ENCODE results near the gene RPRD1B.

The RPRD1B gene

DNA sequence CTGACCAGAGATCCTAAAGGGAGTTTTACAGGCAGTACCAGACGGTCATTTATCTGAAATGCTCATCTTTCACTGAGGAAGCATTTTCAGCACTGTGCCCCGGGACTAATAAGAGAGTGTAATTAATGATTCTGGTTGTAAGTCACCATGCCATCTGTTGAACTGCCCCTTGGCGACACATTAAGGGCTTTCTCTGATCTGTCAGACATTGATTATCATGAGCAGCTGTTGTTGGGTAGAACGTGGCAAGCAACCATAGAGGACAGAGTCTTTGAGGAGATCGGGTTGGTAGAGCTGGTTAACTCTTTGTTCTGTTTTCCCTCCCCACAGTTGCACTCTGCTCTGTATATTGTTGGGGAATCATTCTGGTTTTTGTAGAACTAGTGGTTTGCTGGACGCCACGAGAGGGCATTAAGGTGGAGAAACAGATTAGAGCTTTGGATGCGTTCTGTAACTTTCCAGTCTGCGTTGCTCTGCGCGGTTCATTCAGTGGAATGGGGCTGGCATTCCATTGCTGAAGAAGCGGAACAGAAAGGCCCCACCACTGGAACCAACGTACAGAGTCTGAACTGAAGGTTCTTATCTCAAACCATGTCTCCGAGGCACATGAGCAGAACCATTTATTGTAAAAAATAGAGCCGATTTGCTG lies 34.3 kb downstream of the RPRD1B start:
- TF ChIP-seq, protein P1, sequence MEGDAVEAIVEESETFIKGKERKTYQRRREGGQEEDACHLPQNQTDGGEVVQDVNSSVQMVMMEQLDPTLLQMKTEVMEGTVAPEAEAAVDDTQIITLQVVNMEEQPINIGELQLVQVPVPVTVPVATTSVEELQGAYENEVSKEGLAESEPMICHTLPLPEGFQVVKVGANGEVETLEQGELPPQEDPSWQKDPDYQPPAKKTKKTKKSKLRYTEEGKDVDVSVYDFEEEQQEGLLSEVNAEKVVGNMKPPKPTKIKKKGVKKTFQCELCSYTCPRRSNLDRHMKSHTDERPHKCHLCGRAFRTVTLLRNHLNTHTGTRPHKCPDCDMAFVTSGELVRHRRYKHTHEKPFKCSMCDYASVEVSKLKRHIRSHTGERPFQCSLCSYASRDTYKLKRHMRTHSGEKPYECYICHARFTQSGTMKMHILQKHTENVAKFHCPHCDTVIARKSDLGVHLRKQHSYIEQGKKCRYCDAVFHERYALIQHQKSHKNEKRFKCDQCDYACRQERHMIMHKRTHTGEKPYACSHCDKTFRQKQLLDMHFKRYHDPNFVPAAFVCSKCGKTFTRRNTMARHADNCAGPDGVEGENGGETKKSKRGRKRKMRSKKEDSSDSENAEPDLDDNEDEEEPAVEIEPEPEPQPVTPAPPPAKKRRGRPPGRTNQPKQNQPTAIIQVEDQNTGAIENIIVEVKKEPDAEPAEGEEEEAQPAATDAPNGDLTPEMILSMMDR (IDR thresholded peaks at IDR 0.05; ENCODE audit: control insufficient read depth, extremely low read depth, insufficient read depth) = no peak
- DNase-seq (ENCODE audit: low read depth) = no peak
- no peak overlapping the region for H3K4me3 ChIP-seq (ENCODE audit: low read depth, low read length)

DNA sequence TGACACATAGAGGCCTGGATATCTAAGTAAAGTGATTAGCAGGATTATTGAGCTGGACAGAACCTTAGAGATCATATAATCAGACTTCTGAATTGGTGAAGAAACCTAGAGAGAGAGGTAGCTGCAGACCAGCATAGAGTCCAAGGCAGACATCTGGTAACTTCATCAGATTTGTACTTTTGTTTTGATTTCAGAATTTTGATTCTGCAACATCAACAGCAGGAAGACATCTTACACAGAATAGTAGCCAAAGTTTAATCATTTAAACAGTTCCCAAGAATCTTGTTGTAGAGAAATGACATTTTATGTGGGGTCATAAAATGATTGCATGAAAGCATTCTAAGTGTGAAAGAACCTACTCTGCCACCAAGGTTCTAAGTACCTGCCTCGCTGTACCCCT lies 39.4 kb downstream of the RPRD1B start:
- TF ChIP-seq, protein P1 (IDR thresholded peaks at IDR 0.05; ENCODE audit: control insufficient read depth, extremely low read depth, insufficient read depth) = no peak
- H3K4me3 ChIP-seq (ENCODE audit: low read depth, low read length) = no peak overlapping the region
- no peak for DNase-seq (ENCODE audit: low read depth)

DNA sequence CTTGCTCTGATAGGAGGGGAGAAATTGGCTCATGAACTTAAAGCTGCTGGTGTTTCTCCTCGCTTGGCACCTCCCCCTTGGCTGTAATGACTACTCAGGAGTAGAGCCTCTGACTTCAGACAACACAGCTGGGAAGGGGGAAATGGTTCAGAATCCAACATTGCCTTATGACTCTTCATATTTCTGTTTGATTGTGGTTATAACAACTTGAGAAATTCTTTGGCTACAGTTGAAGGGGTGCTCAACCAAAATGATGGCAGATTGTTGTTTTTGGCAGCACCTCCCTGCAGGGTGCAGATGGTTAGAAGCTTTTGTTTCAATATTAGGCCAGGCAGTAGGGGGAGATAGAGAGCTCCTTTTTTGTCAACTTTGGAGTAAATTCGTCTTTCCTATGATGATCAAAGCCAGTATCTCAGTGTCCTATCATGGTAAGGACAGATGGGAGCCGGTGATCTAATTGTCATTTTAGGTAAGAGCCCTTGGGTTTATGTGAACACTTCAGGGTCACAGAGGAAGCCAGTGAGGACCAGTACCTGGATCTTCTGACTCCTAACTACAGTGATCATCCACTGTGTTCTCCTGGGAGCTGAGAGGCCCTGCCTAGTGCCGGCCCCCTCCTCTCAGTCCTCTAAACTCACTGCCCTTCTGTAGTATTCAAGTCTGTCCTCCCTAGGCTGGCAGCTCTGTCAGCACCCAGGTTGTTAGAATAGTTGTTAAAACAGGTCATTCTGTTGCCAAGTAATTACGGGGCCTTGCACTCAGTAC lies 39.9 kb downstream of the RPRD1B start:
- DNase-seq (ENCODE audit: low read depth) = no peak
- TF ChIP-seq, protein P1 (IDR thresholded peaks at IDR 0.05; ENCODE audit: control insufficient read depth, extremely low read depth, insufficient read depth) = peak; percentile 35
- H3K4me3 ChIP-seq (ENCODE audit: low read depth, low read length) = no peak overlapping the region

DNA sequence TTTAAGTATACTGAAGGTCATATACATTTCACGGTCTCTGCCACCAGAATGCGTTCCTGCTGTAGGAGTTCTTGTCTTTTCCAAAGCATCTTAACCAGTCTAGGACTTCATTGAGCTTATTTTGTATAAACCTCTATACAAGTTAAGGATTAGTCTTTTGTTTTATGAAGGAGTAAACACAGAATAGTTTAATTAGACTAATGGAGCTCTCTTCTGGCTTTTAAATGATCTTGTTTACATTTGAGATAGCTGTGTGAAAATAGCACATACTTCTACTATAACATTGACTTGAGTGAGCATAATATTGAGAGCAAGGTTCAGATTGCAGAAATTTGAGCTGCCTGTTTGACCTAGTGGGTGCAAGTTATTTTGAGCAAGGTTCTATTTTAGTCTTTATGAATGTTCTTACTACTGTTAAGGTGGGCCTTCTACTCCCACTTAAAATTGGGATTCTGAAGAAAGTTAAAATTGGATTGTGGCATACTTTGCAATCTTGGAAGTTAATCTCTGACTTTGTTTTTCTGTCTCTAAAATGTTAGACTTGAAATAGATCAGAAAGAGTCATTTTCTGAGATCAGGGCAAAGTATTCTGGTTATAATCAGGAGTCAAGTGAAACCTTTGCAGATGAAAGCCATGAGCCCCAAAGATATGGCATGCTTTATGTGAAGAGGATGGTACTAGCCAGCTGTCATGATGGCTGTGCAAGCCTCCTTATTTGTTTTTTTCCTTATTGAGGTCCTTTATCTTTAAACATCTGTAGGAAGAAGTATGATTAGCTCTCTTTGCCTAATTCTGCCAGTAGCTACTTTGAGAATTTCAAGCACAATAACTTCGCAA lies 41.8 kb downstream of the RPRD1B start:
- H3K4me3 ChIP-seq (ENCODE audit: low read depth, low read length) = no peak overlapping the region
- DNase-seq (ENCODE audit: low read depth) = no peak
- TF ChIP-seq, protein P1 (IDR thresholded peaks at IDR 0.05; ENCODE audit: control insufficient read depth, extremely low read depth, insufficient read depth) = no peak

DNA sequence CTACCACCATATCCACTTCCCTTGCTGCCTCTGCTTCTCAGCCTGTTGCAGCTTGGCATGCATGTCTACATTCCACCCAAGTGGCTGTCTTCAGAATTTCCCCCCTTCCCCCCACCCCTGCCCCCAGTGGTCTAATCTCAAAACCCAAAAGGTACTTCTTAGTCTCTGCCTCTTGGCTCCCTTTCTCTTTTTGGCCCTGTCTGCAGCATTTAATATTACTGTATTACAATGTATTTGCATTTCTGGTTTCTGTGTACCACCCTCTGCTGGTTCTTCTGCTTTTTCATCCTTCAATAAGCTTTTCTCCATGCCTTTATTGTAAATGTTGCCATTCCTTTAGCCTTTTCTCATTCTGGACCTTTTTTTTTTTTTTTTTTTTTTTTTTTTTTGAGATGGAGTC lies 43.0 kb downstream of the RPRD1B start:
- TF ChIP-seq, protein P1 (IDR thresholded peaks at IDR 0.05; ENCODE audit: control insufficient read depth, extremely low read depth, insufficient read depth) = no peak
- no peak overlapping the region for H3K4me3 ChIP-seq (ENCODE audit: low read depth, low read length)

DNA sequence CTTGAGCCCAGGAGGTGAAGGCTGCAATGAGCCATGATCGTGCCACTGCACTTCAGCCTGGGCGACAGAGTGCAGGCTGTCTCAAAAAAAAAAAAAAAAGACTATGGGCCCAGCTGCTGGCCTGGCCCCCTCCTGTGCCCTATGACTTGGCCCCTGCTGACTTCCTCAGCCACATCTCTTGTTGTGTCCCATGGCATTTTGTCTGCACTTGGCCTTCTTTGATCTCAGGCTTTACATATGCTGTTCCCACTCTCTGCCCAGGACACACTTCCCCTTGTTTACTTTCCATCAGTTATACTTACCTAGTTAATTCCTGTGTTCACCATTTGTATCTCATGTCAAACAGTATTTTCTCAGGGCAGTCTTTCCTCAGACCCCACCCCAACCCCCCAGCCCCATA lies 44.5 kb downstream of the RPRD1B start:
- TF ChIP-seq, protein P1 (IDR thresholded peaks at IDR 0.05; ENCODE audit: control insufficient read depth, extremely low read depth, insufficient read depth) = no peak

More for the DNA sequence above, 43.0 kb downstream of the RPRD1B start:
- no peak for DNase-seq (ENCODE audit: low read depth)

More for the DNA sequence above, 44.5 kb downstream of the RPRD1B start:
- H3K4me3 ChIP-seq (ENCODE audit: low read depth, low read length) = no peak overlapping the region
- no peak for DNase-seq (ENCODE audit: low read depth)

Measured in LNCaP clone FGC (cell line).